GM12873 (cell line): ENCODE measurements around the gene RPL28.

Experiments used
- CTCF ChIP-seq: IDR thresholded peaks from 2 replicates; pipeline ENCODE4 v1.5.1; 2012; ENCODE audit warnings: low read depth, mild to moderate bottlenecking, moderate library complexity, low read length, control low read depth; ENCODE audit not compliant: insufficient read depth; ENCODE audit errors: missing control alignments

The RPL28 gene

GRCh38 chr19:55365245-55365644 is 20.5 kb upstream of the RPL28 start:
- no peak for TF ChIP-seq CTCF

GRCh38 chr19:55365964-55366363 is 19.8 kb upstream of the RPL28 start:
- TF ChIP-seq CTCF, result no peak

- no peak for TF ChIP-seq CTCF
Observed at GRCh38 chr19:55366790-55367189, 18.9 kb upstream of the RPL28 start.

GRCh38 chr19:55368106-55368505 is 17.6 kb upstream of the RPL28 start:
- no peak for TF ChIP-seq CTCF

GRCh38 chr19:55368701-55369563 is 16.8 kb upstream of the RPL28 start:
- TF ChIP-seq CTCF, result no peak

GRCh38 chr19:55369653-55370304 is 16.0 kb upstream of the RPL28 start:
- TF ChIP-seq CTCF, result no peak

GRCh38 chr19:55370305-55370988 is 15.3 kb upstream of the RPL28 start, which contains the start of gene IL11:
TSS of gene IL11 (minus strand) at chr19:55370463. CDS start at chr19:55370310, 153 bp downstream.
- TF ChIP-seq CTCF, result no peak
